Brain microvascular endothelial cell (primary cell): ENCODE data around the gene HAUS3.
"Not testable (repeated sequence)": the region's sequence is repeated elsewhere in the genome, so short reads cannot be mapped to it uniquely, and the experiment has no call there.

Experiments used
- DNase-seq: peaks from one replicate; pipeline ENCODE4 v3.0.0-alpha.2; 2020
- H3K27ac ChIP-seq: fragments of 250-450 bp; sonication (Bioruptor Pico); 2 replicates; pipeline ENCODE4 v1.5.1; 2020; ENCODE audit warnings: mild to moderate bottlenecking, moderate library complexity
- H3K27me3 ChIP-seq: fragments of 250-450 bp; sonication (Bioruptor Pico); replicated peaks from 2 replicates; pipeline ENCODE4 v1.5.1; 2020; ENCODE audit warnings: mild to moderate bottlenecking
- H3K36me3 ChIP-seq: fragments of 250-450 bp; sonication (Bioruptor Pico); replicated peaks from 2 replicates; pipeline ENCODE4 v1.5.1; 2020; ENCODE audit warnings: mild to moderate bottlenecking
- H3K4me3 ChIP-seq: 2 replicates; pipeline ENCODE4 v1.5.1; 2011; ENCODE audit warnings: low read depth, mild to moderate bottlenecking, control low read depth, low read length, moderate library complexity
- CTCF ChIP-seq: IDR thresholded peaks from 2 replicates; pipeline ENCODE4 v1.5.1; 2011; ENCODE audit warnings: low read depth, mild to moderate bottlenecking, moderate library complexity, low read length, control low read depth, inconsistent platforms; ENCODE audit errors: missing control alignments
- in situ Hi-C: cut with HindIII; loops from 2 replicates; pipeline ENCODE4 v1.10.0; 2017; ENCODE audit warnings: low sequenced_read_pairs, low pct_ligation_motif_present

HAUS3 gene

GRCh38 chr4:2241003-2241402 is 918 bp downstream of the HAUS3 start:
- Histone ChIP-seq H3K36me3 (peaks cover 2% of the 10 kb centered on the region), H3K27me3 (no peaks in the 10 kb centered on the region), H3K4me3 (peak overlapping the region; percentile 93), H3K27ac (peak overlapping the region; percentile 5)
- TF ChIP-seq CTCF, result no peak
- DNase-seq, result no peak
- in situ Hi-C loops, result no loop called here

- no peak overlapping the region for H3K4me3 ChIP-seq
- DNase-seq, result no peak
- peaks cover 4% of the 10 kb centered on the region for H3K36me3 ChIP-seq
- no peak overlapping the region for H3K27ac ChIP-seq
- no peaks in the 10 kb centered on the region for H3K27me3 ChIP-seq
- in situ Hi-C loops, result no loop called here
- no peak for TF ChIP-seq CTCF
These were observed 4.8 kb downstream of the HAUS3 start for GRCh38 chr4:2236944-2237666.

- no peak for DNase-seq
- H3K36me3 ChIP-seq, result peaks cover 3% of the 10 kb centered on the region
- no peaks in the 10 kb centered on the region for H3K27me3 ChIP-seq
- no peak for TF ChIP-seq CTCF
- no peak overlapping the region for H3K27ac ChIP-seq
- H3K4me3 ChIP-seq, result no peak overlapping the region
- in situ Hi-C loops, result no loop called here
These were observed 10.8 kb downstream of the HAUS3 start for GRCh38 chr4:2231082-2231481.

- no peak overlapping the region for H3K27ac ChIP-seq
- no peak for TF ChIP-seq CTCF
- DNase-seq, result no peak
- no peaks in the 10 kb centered on the region for H3K27me3 ChIP-seq
- no peak overlapping the region for H3K4me3 ChIP-seq
- in situ Hi-C loops, result no loop called here
- no peaks in the 10 kb centered on the region for H3K36me3 ChIP-seq
These were observed 15.7 kb downstream of the HAUS3 start for GRCh38 chr4:2226261-2226660.

- no peak overlapping the region for H3K27ac ChIP-seq
- H3K36me3 ChIP-seq, result no peaks in the 10 kb centered on the region
- no peaks in the 10 kb centered on the region for H3K27me3 ChIP-seq
- DNase-seq, result no peak
- TF ChIP-seq CTCF, result no peak
- no peak overlapping the region for H3K4me3 ChIP-seq
- in situ Hi-C loops, result no loop called here
These were observed 19.1 kb downstream of the HAUS3 start for GRCh38 chr4:2222838-2223237.

- in situ Hi-C loops, DNase-seq, H3K4me3 ChIP-seq: not testable (repeated sequence)
These were observed 20.5 kb downstream of the HAUS3 start for GRCh38 chr4:2221378-2221777.

More at GRCh38 chr4:2221378-2221777, 20.5 kb downstream of the HAUS3 start:
- H3K27ac ChIP-seq, H3K36me3 ChIP-seq, H3K27me3 ChIP-seq: not testable (repeated sequence)
